Testis (tissue), 3 donors: ENCODE measurements around the gene HSP90AB1. TPM values are rescaled to one million over a fixed set of nuclear protein-coding genes. Genes with fewer than 3 reads are reported as not detected.

Experiments
- DNase-seq: peaks from one replicate; pipeline ENCODE4 v3.0.0-alpha.2; 2019
- H3K27ac ChIP-seq, 2 donors: fragments of 200-600 bp; sonication (generic); one replicate each; pipeline ENCODE4 v1.5.1; 2019
- H3K27me3 ChIP-seq: fragments of 200-600 bp; sonication (generic); one replicate; pipeline ENCODE4 v1.5.1; 2019
- H3K36me3 ChIP-seq: fragments of 200-600 bp; sonication (generic); one replicate; pipeline ENCODE4 v1.5.1; 2017; ENCODE audit warnings: low read depth; ENCODE audit errors: missing control alignments
- H3K4me1 ChIP-seq: fragments of 200-600 bp; sonication (generic); one replicate; pipeline ENCODE4 v1.5.1; 2019
- H3K4me3 ChIP-seq, 2 donors: fragments of 200-600 bp; sonication (generic); one replicate each; pipeline ENCODE4 v1.5.1; 2017 to 2019
- H3K9me3 ChIP-seq: fragments of 200-600 bp; sonication (generic); one replicate; pipeline ENCODE4 v1.5.1; 2017
- CTCF ChIP-seq, 3 experiments: fragments of 450-650 bp in 2 of 3; fragments of 200-600 bp in 1 of 3; sonication (generic) in 1 of 3; IDR thresholded peaks; one replicate each; pipeline ENCODE4 v1.5.1; 2016 to 2019; ENCODE audit warnings: antibody characterized with exemption in 3 of 3, mild to moderate bottlenecking in 2 of 3, moderate library complexity in 1 of 3
- POLR2A ChIP-seq: fragments of 450-650 bp; IDR thresholded peaks from one replicate; pipeline ENCODE4 v1.6.1; 2017; ENCODE audit warnings: antibody characterized with exemption, mild to moderate bottlenecking, moderate library complexity
- WGBS, 2 donors: methylation state at CpG; one replicate each; pipeline ENCODE4 v1.1.5; 2018; 5-methylcytosine and 5-hydroxymethylcytosine counted together
- intact Hi-C: fragments of 100-400 bp; cut with DNase I; formaldehyde crosslinking; loops from one replicate; pipeline ENCODE4 v1.15.1; 2023; ENCODE audit warnings: low total_unique reads
- polyA plus RNA-seq: library from polyadenylated mRNA; stranded (reverse); fragments of 350-450 nt; fragmentation: Illumina TruSeq; extraction: RNeasy Lipid Tissue Mini Kit (QIAGEN cat#74804); gene quantifications from one replicate; pipeline ENCODE4 v1.2.3, GENCODE V29; 2014; ENCODE audit warnings: low read depth, low replicate concordance; ENCODE audit not compliant: insufficient read depth
- total RNA-seq, 2 donors: library from RNA; depleted of rRNA; stranded (reverse); fragments of >200 nt; gene quantifications; one replicate each; pipeline ENCODE4 v1.2.3, GENCODE V29; 2016

HSP90AB1 gene
- total and polyA plus RNA-seq, 3 donors from 2014 or later = 480 to 610 (median 602) TPM

GRCh38 chr6:44258921-44259320, 12.0 kb downstream of the HSP90AB1 start:
- DNase-seq = no peak
- intact Hi-C loops = no loop called here
- no peaks in the 10 kb centered on the region for H3K9me3 ChIP-seq
- 79 to 95% methylated on average over 2 to 3 of the region's 3 CpGs for WGBS, 2 donors
- H3K27ac ChIP-seq = no peak overlapping the region
- no peaks in the 10 kb centered on the region for H3K27me3 ChIP-seq
- TF ChIP-seq POLR2A (no peak), CTCF (IDR thresholded peaks at IDR 0.05) (no peak)
- no peak overlapping the region for H3K4me3 ChIP-seq
- peaks cover 25% of the 10 kb centered on the region for H3K4me1 ChIP-seq
- no peaks in the 10 kb centered on the region for H3K36me3 ChIP-seq

GRCh38 chr6:44260011-44260410, 13.1 kb downstream of the HSP90AB1 start:
- 96% methylated on average over 8 of the region's 8 CpGs; no CpG with 5 or more reads in 1 of the 2 donors for WGBS, 2 donors
- no peaks in the 10 kb centered on the region for H3K36me3 ChIP-seq
- no peaks in the 10 kb centered on the region for H3K9me3 ChIP-seq
- no peak for DNase-seq
- H3K4me3 ChIP-seq = no peak overlapping the region
- intact Hi-C loops = loop anchor here (10.0 kb wide), 1 partner anchor 195 kb away; no protein-coding TSS in a partner anchor
- peaks cover 35% of the 10 kb centered on the region for H3K4me1 ChIP-seq
- no peak overlapping the region for H3K27ac ChIP-seq
- no peak for TF ChIP-seq CTCF (IDR thresholded peaks at IDR 0.05)
- no peak for TF ChIP-seq POLR2A
- H3K27me3 ChIP-seq = no peaks in the 10 kb centered on the region

GRCh38 chr6:44260451-44261297, 13.8 kb downstream of the HSP90AB1 start:
- H3K9me3 ChIP-seq = no peaks in the 10 kb centered on the region
- no peaks in the 10 kb centered on the region for H3K36me3 ChIP-seq
- no peaks in the 10 kb centered on the region for H3K27me3 ChIP-seq
- WGBS, 2 donors = 96 to 97% methylated on average over 6 of the region's 6 CpGs
- H3K4me3 ChIP-seq = no peak overlapping the region
- no peak for TF ChIP-seq POLR2A
- no peak for TF ChIP-seq CTCF (IDR thresholded peaks at IDR 0.05)
- intact Hi-C loops = loop anchor here (10.0 kb wide), 1 partner anchor 194 kb away; no protein-coding TSS in a partner anchor
- DNase-seq = no peak
- peaks cover 35% of the 10 kb centered on the region for H3K4me1 ChIP-seq
- H3K27ac ChIP-seq = no peak overlapping the region

GRCh38 chr6:44261581-44261980, 14.7 kb downstream of the HSP90AB1 start:
- TF ChIP-seq POLR2A (no peak), CTCF (IDR thresholded peaks at IDR 0.05) (no peak)
- DNase-seq = no peak
- Histone ChIP-seq H3K9me3 (no peaks in the 10 kb centered on the region), H3K4me3 (no peak overlapping the region), H3K4me1 (peaks cover 28% of the 10 kb centered on the region), H3K27ac (no peak overlapping the region), H3K27me3 (no peaks in the 10 kb centered on the region), H3K36me3 (no peaks in the 10 kb centered on the region)
- WGBS, 2 donors = 91% methylated on average over 8 of the region's 8 CpGs; no CpG with 5 or more reads in 1 of the 2 donors
- intact Hi-C loops = loop anchor here (10.0 kb wide), 1 partner anchor 193 kb away; no protein-coding TSS in a partner anchor
